Measurements from ENCODE around the gene TIMM10B. TPM values are rescaled to one million over a fixed set of nuclear protein-coding genes. Genes with fewer than 3 reads are reported as not detected.

TIMM10B gene
- total RNA-seq, 4 donors from 2014 or later = 37.1 to 66.6 (median 51.7) TPM

- Histone ChIP-seq H3K36me3 (peaks cover 0 to 76% (median 0%) of the 10 kb centered on the region in 3 donors), H3K4me3 (no peak overlapping the region), H3K27me3 (no peaks in the 10 kb centered on the region), H3K4me1 (peaks cover 0 to 37% (median 22%) of the 10 kb centered on the region in 4 donors), H3K9me3 (no peaks in the 10 kb centered on the region), H3K27ac (peak overlapping the region in 1 of 4 donors; percentile 29)
- WGBS, 2 donors = 85 to 89% methylated on average over 6 of the region's 6 CpGs
- TF ChIP-seq CTCF (IDR thresholded peaks at IDR 0.05) (no peak), POLR2A (IDR thresholded peaks at IDR 0.05) (no peak)
- DNase-seq (ENCODE audit: low spot score in 2 of 2) = no peak
These were observed 1.7 kb downstream of the TIMM10B start for GRCh38 chr11:6483015-6483414.

GRCh38 chr11:6485661-6486060 lies 4.4 kb downstream of the TIMM10B start:
- H3K27me3 ChIP-seq = no peaks in the 10 kb centered on the region
- WGBS, 2 donors = 60 to 76% methylated on average over 3 of the region's 3 CpGs
- DNase-seq (ENCODE audit: low spot score in 2 of 2) = no peak

GRCh38 chr11:6486256-6486655 lies 5.0 kb downstream of the TIMM10B start:
- DNase-seq (ENCODE audit: low spot score in 2 of 2) = no peak
- Histone ChIP-seq H3K9me3 (no peaks in the 10 kb centered on the region), H3K27ac (no peak overlapping the region), H3K36me3 (peaks cover 0 to 79% (median 0%) of the 10 kb centered on the region in 3 donors), H3K27me3 (no peaks in the 10 kb centered on the region), H3K4me1 (peaks cover 0 to 22% (median 12%) of the 10 kb centered on the region in 4 donors), H3K4me3 (no peak overlapping the region)
- TF ChIP-seq CTCF (IDR thresholded peaks at IDR 0.05) (no peak), EP300 (IDR thresholded peaks at IDR 0.05) (no peak), POLR2A (IDR thresholded peaks at IDR 0.05) (no peak)
- WGBS, 2 donors = 85 to 88% methylated on average over 3 of the region's 3 CpGs

More at GRCh38 chr11:6485661-6486060, 4.4 kb downstream of the TIMM10B start:
- no peak overlapping the region for H3K27ac ChIP-seq
- peaks cover 0 to 79% (median 0%) of the 10 kb centered on the region in 3 donors for H3K36me3 ChIP-seq
- no peaks in the 10 kb centered on the region for H3K9me3 ChIP-seq
- H3K4me1 ChIP-seq = peaks cover 0 to 25% (median 13%) of the 10 kb centered on the region in 4 donors
- H3K4me3 ChIP-seq = no peak overlapping the region
- no peak for TF ChIP-seq EP300 (IDR thresholded peaks at IDR 0.05)
- no peak for TF ChIP-seq POLR2A (IDR thresholded peaks at IDR 0.05)
- no peak for TF ChIP-seq CTCF (IDR thresholded peaks at IDR 0.05)

- no peaks in the 10 kb centered on the region for H3K9me3 ChIP-seq
- H3K27me3 ChIP-seq = no peaks in the 10 kb centered on the region
- no peak overlapping the region for H3K4me3 ChIP-seq
- peaks cover 0 to 20% (median 11%) of the 10 kb centered on the region in 4 donors for H3K4me1 ChIP-seq
- H3K36me3 ChIP-seq = peaks cover 0 to 81% (median 0%) of the 10 kb centered on the region in 3 donors
- DNase-seq (ENCODE audit: low spot score in 2 of 2) = no peak
- TF ChIP-seq POLR2A (IDR thresholded peaks at IDR 0.05) (no peak), EP300 (IDR thresholded peaks at IDR 0.05) (no peak), CTCF (IDR thresholded peaks at IDR 0.05) (no peak)
- WGBS, 2 donors = 88 to 96% methylated on average over 1 of the region's 1 CpG
- no peak overlapping the region for H3K27ac ChIP-seq
These were observed 5.6 kb downstream of the TIMM10B start for GRCh38 chr11:6486938-6487337.

GRCh38 chr11:6488342-6488741 lies 7.0 kb downstream of the TIMM10B start:
- Histone ChIP-seq H3K9me3 (no peaks in the 10 kb centered on the region), H3K4me3 (no peak overlapping the region), H3K27me3 (no peaks in the 10 kb centered on the region), H3K4me1 (peaks cover 0 to 6% (median 0%) of the 10 kb centered on the region in 4 donors), H3K27ac (no peak overlapping the region), H3K36me3 (peaks cover 0 to 81% (median 0%) of the 10 kb centered on the region in 3 donors)
- no peak for TF ChIP-seq EP300 (IDR thresholded peaks at IDR 0.05)
- no peak for TF ChIP-seq CTCF (IDR thresholded peaks at IDR 0.05)
- TF ChIP-seq POLR2A (IDR thresholded peaks at IDR 0.05) = no peak
- DNase-seq (ENCODE audit: low spot score in 2 of 2) = no peak
- 85 to 86% methylated on average over 6 of the region's 6 CpGs for WGBS, 2 donors
